Measurements from ENCODE around the gene TPTE2. TPM values are rescaled to one million over a fixed set of nuclear protein-coding genes. Genes with fewer than 3 reads are reported as not detected.
"Not testable (repeated sequence)": the region's sequence is repeated elsewhere in the genome, so short reads cannot be mapped to it uniquely, and the experiment has no call there.

The TPTE2 gene
- polyA plus RNA-seq, 1 donor from 2014 or later, result 0.83 TPM

GRCh38 chr13:19525634-19526033, 35.7 kb downstream of the TPTE2 start:
- H2AFZ ChIP-seq (ENCODE audit: low read depth, low read length); H3K4me3 ChIP-seq (ENCODE audit: low read length); H3K79me2 ChIP-seq (replicated peaks; ENCODE audit: insufficient read depth, low read length); H3K9me3 ChIP-seq (ENCODE audit: low read length); H3K4me2 ChIP-seq (ENCODE audit: low read length); H3K27ac ChIP-seq (ENCODE audit: low read length); H3F3A ChIP-seq (ENCODE audit: insufficient read depth, low read length, poor library complexity, severe bottlenecking); H3K9ac ChIP-seq (ENCODE audit: low read length); H3K27me3 ChIP-seq (ENCODE audit: insufficient read depth, low read depth, low read length); H3K9me2 ChIP-seq (ENCODE audit: insufficient read depth, low read length); H4K20me1 ChIP-seq (ENCODE audit: insufficient read depth); H3K36me3 ChIP-seq (ENCODE audit: insufficient read depth, low read length): not testable (repeated sequence)

- H3K9me3 ChIP-seq (ENCODE audit: low read length), result no peaks in the 10 kb centered on the region
- no peak overlapping the region for H3K4me3 ChIP-seq (ENCODE audit: low read length)
- no peaks in the 10 kb centered on the region for H4K20me1 ChIP-seq (ENCODE audit: insufficient read depth)
- H2AFZ ChIP-seq (ENCODE audit: low read depth, low read length), result no peak overlapping the region
- H3K27ac ChIP-seq (ENCODE audit: low read length), result no peak overlapping the region
- no peak overlapping the region for H3K9ac ChIP-seq (ENCODE audit: low read length)
- H3K79me2 ChIP-seq (replicated peaks; ENCODE audit: insufficient read depth, low read length), result no peaks in the 10 kb centered on the region
- H3K27me3 ChIP-seq (ENCODE audit: insufficient read depth, low read depth, low read length), result no peaks in the 10 kb centered on the region
- H3K9me2 ChIP-seq (ENCODE audit: insufficient read depth, low read length), result no peaks in the 10 kb centered on the region
- no peaks in the 10 kb centered on the region for H3F3A ChIP-seq (ENCODE audit: insufficient read depth, low read length, poor library complexity, severe bottlenecking)
- TF ChIP-seq CTCF (IDR thresholded peaks at IDR 0.05; ENCODE audit: poor library complexity, severe bottlenecking), result no peak
- no peak for TF ChIP-seq SMC3 (conservative IDR thresholded peaks at IDR 0.05; ENCODE audit: poor library complexity)
- no peak for TF ChIP-seq TAF1 (IDR thresholded peaks at IDR 0.05; ENCODE audit: low read depth)
- TF ChIP-seq MXI1 (conservative IDR thresholded peaks at IDR 0.05; ENCODE audit: poor library complexity, severe bottlenecking), result no peak
- TF ChIP-seq POLR2AphosphoS5 (IDR thresholded peaks at IDR 0.05), result no peak
- no peak for TF ChIP-seq EP300 (conservative IDR thresholded peaks at IDR 0.05; ENCODE audit: poor library complexity, severe bottlenecking)
- TF ChIP-seq RAD21 (conservative IDR thresholded peaks at IDR 0.05), result no peak
- TF ChIP-seq REST (IDR thresholded peaks at IDR 0.05; ENCODE audit: borderline replicate concordance), result no peak
- TF ChIP-seq EZH2 (IDR thresholded peaks at IDR 0.05; ENCODE audit: borderline replicate concordance, insufficient read depth, low read length, poor library complexity, severe bottlenecking), result no peak
- no peaks in the 10 kb centered on the region for H3K36me3 ChIP-seq (ENCODE audit: insufficient read depth, low read length)
- no peak overlapping the region for H3K4me2 ChIP-seq (ENCODE audit: low read length)
These were observed 42.3 kb downstream of the TPTE2 start for GRCh38 chr13:19519049-19519448.

- not testable (repeated sequence) for H3K27me3 ChIP-seq (ENCODE audit: insufficient read depth, low read depth, low read length); H3K4me2 ChIP-seq (ENCODE audit: low read length); H3K36me3 ChIP-seq (ENCODE audit: insufficient read depth, low read length); H3K27ac ChIP-seq (ENCODE audit: low read length); H2AFZ ChIP-seq (ENCODE audit: low read depth, low read length); H4K20me1 ChIP-seq (ENCODE audit: insufficient read depth); H3K4me3 ChIP-seq (ENCODE audit: low read length); H3K79me2 ChIP-seq (replicated peaks; ENCODE audit: insufficient read depth, low read length); H3K9me3 ChIP-seq (ENCODE audit: low read length); H3F3A ChIP-seq (ENCODE audit: insufficient read depth, low read length, poor library complexity, severe bottlenecking); H3K9ac ChIP-seq (ENCODE audit: low read length); H3K9me2 ChIP-seq (ENCODE audit: insufficient read depth, low read length)
These were observed 53.7 kb downstream of the TPTE2 start for GRCh38 chr13:19507623-19508022.

- not testable (repeated sequence) for H3K4me2 ChIP-seq (ENCODE audit: low read length); H3F3A ChIP-seq (ENCODE audit: insufficient read depth, low read length, poor library complexity, severe bottlenecking); H3K9me2 ChIP-seq (ENCODE audit: insufficient read depth, low read length); H4K20me1 ChIP-seq (ENCODE audit: insufficient read depth); H3K27ac ChIP-seq (ENCODE audit: low read length); H3K79me2 ChIP-seq (replicated peaks; ENCODE audit: insufficient read depth, low read length); H3K4me3 ChIP-seq (ENCODE audit: low read length); H3K36me3 ChIP-seq (ENCODE audit: insufficient read depth, low read length); H3K9me3 ChIP-seq (ENCODE audit: low read length); H2AFZ ChIP-seq (ENCODE audit: low read depth, low read length); H3K9ac ChIP-seq (ENCODE audit: low read length); H3K27me3 ChIP-seq (ENCODE audit: insufficient read depth, low read depth, low read length)
These were observed 101.2 kb downstream of the TPTE2 start for GRCh38 chr13:19460126-19460525.

GRCh38 chr13:19439056-19439686, 122.2 kb downstream of the TPTE2 start:
- H3K9ac ChIP-seq (ENCODE audit: low read length); H3K27ac ChIP-seq (ENCODE audit: low read length); H4K20me1 ChIP-seq (ENCODE audit: insufficient read depth); H3K9me3 ChIP-seq (ENCODE audit: low read length); H3F3A ChIP-seq (ENCODE audit: insufficient read depth, low read length, poor library complexity, severe bottlenecking); H3K79me2 ChIP-seq (replicated peaks; ENCODE audit: insufficient read depth, low read length); H3K4me2 ChIP-seq (ENCODE audit: low read length); H3K27me3 ChIP-seq (ENCODE audit: insufficient read depth, low read depth, low read length); H2AFZ ChIP-seq (ENCODE audit: low read depth, low read length); H3K4me3 ChIP-seq (ENCODE audit: low read length); H3K9me2 ChIP-seq (ENCODE audit: insufficient read depth, low read length); H3K36me3 ChIP-seq (ENCODE audit: insufficient read depth, low read length): not testable (repeated sequence)
